Activated CD4-positive, CD25-positive, alpha-beta regulatory T cell treated with anti-CD3 and anti-CD28 coated beads, Interleukin-2, amount 50 U/mL, for 72 hours (primary cell): ENCODE results near the gene TNNC2.
"Not testable (repeated sequence)": the region's sequence is repeated elsewhere in the genome, so short reads cannot be mapped to it uniquely, and the experiment has no call there.

Source experiments
- DNase-seq: peaks from one replicate; pipeline ENCODE4 v3.0.0; 2021

The TNNC2 gene

GRCh38 chr20:45818239-45818638 lies 8.9 kb downstream of the TNNC2 start:
- no peak for DNase-seq

GRCh38 chr20:45817376-45818194 lies 9.5 kb downstream of the TNNC2 start:
- DNase-seq, result no peak

- DNase-seq, result no peak
These were observed 10.2 kb downstream of the TNNC2 start for GRCh38 chr20:45816951-45817350.

- no peak for DNase-seq
These were observed 12.8 kb downstream of the TNNC2 start for GRCh38 chr20:45814314-45814713.

GRCh38 chr20:45813489-45813888 lies 13.6 kb downstream of the TNNC2 start:
- DNase-seq, result no peak

GRCh38 chr20:45813006-45813340 lies 14.1 kb downstream of the TNNC2 start:
- no peak for DNase-seq

GRCh38 chr20:45812157-45813005 lies 14.7 kb downstream of the TNNC2 start, which contains the start of gene UBE2C:
TSS of gene UBE2C (plus strand) at chr20:45812644. CDS start at chr20:45812696, 52 bp downstream.
- DNase-seq, result peak; percentile 89

- no peak for DNase-seq
These were observed 16.7 kb downstream of the TNNC2 start for GRCh38 chr20:45810191-45810970.

- no peak for DNase-seq
These were observed 25.3 kb downstream of the TNNC2 start for GRCh38 chr20:45801851-45802250.

- peak; percentile 58 for DNase-seq
These were observed 28.0 kb downstream of the TNNC2 start for GRCh38 chr20:45798935-45799642.

GRCh38 chr20:45797955-45798354 lies 29.2 kb downstream of the TNNC2 start:
- not testable (repeated sequence) for DNase-seq

GRCh38 chr20:45797510-45797909 lies 29.6 kb downstream of the TNNC2 start:
- DNase-seq, result not testable (repeated sequence)

GRCh38 chr20:45796337-45797065 lies 30.6 kb downstream of the TNNC2 start:
- no peak for DNase-seq

- no peak for DNase-seq
These were observed 34.6 kb downstream of the TNNC2 start for GRCh38 chr20:45792317-45793118.

- no peak for DNase-seq
These were observed 38.8 kb downstream of the TNNC2 start for GRCh38 chr20:45788351-45788750.

- no peak for DNase-seq
These were observed 43.3 kb downstream of the TNNC2 start for GRCh38 chr20:45783656-45784294.

GRCh38 chr20:45782890-45783289 lies 44.2 kb downstream of the TNNC2 start:
- DNase-seq, result no peak

- DNase-seq, result no peak
These were observed 45.7 kb downstream of the TNNC2 start for GRCh38 chr20:45781391-45781931.

- no peak for DNase-seq
These were observed 47.0 kb downstream of the TNNC2 start for GRCh38 chr20:45780159-45780558.
